ENCODE measurements around the gene CPXM2.

Gene CPXM2

DNA sequence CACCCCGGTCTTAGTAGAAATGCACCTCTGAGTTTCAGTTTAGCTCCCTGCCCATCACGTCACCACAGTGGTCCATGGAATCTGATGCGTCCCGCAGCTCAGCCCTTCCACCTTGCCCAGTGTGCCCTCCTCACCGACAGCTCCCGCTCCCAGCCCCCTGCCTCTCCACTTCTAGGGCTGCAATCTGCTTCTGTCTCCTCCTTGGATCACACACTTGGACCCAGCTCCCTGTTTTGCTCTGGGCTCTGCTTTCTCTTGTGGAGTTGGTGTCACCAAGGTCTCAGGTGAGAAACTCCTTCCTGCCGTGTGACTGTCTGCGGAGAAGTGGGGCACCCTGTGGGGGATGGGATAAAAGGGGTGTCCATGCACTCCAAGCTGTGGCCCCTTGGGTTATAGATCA lies 187.5 kb downstream of the CPXM2 start:
- Histone ChIP-seq H3K27ac (replicated peaks) (no peak overlapping the region), H3K4me3 (replicated peaks; ENCODE audit: insufficient read depth, low read length) (no peak overlapping the region), H3K27me3 (ENCODE audit: insufficient read depth, poor library complexity, severe bottlenecking) (no peaks in the 10 kb centered on the region)
- DNase-seq (ENCODE audit: low read depth in 1 of 2, low spot score in 1 of 2), result no peak
- no peak for TF ChIP-seq SPI1 (IDR thresholded peaks at IDR 0.05; ENCODE audit: borderline replicate concordance, low read depth)
- no peak for TF ChIP-seq POLR2AphosphoS5 (IDR thresholded peaks at IDR 0.05; ENCODE audit: low read depth)
- TF ChIP-seq, protein P1, sequence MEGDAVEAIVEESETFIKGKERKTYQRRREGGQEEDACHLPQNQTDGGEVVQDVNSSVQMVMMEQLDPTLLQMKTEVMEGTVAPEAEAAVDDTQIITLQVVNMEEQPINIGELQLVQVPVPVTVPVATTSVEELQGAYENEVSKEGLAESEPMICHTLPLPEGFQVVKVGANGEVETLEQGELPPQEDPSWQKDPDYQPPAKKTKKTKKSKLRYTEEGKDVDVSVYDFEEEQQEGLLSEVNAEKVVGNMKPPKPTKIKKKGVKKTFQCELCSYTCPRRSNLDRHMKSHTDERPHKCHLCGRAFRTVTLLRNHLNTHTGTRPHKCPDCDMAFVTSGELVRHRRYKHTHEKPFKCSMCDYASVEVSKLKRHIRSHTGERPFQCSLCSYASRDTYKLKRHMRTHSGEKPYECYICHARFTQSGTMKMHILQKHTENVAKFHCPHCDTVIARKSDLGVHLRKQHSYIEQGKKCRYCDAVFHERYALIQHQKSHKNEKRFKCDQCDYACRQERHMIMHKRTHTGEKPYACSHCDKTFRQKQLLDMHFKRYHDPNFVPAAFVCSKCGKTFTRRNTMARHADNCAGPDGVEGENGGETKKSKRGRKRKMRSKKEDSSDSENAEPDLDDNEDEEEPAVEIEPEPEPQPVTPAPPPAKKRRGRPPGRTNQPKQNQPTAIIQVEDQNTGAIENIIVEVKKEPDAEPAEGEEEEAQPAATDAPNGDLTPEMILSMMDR (IDR thresholded peaks at IDR 0.05; ENCODE audit: insufficient read depth, low read length), result no peak
- TF ChIP-seq, protein P2, sequence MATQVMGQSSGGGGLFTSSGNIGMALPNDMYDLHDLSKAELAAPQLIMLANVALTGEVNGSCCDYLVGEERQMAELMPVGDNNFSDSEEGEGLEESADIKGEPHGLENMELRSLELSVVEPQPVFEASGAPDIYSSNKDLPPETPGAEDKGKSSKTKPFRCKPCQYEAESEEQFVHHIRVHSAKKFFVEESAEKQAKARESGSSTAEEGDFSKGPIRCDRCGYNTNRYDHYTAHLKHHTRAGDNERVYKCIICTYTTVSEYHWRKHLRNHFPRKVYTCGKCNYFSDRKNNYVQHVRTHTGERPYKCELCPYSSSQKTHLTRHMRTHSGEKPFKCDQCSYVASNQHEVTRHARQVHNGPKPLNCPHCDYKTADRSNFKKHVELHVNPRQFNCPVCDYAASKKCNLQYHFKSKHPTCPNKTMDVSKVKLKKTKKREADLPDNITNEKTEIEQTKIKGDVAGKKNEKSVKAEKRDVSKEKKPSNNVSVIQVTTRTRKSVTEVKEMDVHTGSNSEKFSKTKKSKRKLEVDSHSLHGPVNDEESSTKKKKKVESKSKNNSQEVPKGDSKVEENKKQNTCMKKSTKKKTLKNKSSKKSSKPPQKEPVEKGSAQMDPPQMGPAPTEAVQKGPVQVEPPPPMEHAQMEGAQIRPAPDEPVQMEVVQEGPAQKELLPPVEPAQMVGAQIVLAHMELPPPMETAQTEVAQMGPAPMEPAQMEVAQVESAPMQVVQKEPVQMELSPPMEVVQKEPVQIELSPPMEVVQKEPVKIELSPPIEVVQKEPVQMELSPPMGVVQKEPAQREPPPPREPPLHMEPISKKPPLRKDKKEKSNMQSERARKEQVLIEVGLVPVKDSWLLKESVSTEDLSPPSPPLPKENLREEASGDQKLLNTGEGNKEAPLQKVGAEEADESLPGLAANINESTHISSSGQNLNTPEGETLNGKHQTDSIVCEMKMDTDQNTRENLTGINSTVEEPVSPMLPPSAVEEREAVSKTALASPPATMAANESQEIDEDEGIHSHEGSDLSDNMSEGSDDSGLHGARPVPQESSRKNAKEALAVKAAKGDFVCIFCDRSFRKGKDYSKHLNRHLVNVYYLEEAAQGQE (IDR thresholded peaks at IDR 0.05; ENCODE audit: insufficient replicate concordance, low read depth), result no peak
- TF ChIP-seq GABPA (IDR thresholded peaks at IDR 0.05; ENCODE audit: low read depth), result no peak

DNA sequence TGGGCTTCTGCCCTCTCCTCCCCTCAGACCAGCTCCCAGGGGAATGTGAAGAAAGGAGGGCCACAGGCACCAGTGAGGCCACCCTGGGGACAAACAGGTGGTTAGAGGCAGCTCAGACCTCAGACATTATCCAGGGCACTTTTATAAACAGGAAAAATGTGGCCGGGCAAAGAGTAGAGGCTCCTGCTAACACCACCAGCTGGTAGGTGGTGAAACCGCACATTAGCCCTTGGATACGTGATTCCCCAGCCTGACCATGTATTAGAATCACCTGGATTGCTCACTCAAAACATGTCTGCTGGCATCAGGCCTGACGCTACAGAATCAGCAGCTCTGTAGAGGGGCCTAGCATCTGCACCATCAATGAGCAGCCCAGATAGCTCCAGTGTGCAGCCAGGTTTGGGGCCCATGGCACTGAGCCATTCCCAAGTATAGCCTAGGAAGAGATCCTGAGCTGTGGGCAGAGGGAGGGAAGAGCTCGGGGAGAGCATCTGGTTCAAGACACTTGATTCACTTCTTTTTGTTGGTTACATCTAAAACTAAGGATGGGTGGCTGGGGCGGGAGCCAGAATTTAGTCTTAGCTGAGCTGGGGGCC lies 188.3 kb downstream of the CPXM2 start:
- Histone ChIP-seq H3K27ac (replicated peaks) (no peak overlapping the region), H3K4me3 (replicated peaks; ENCODE audit: insufficient read depth, low read length) (no peak overlapping the region), H3K27me3 (ENCODE audit: insufficient read depth, poor library complexity, severe bottlenecking) (no peaks in the 10 kb centered on the region)
- no peak for DNase-seq (ENCODE audit: low read depth in 1 of 2, low spot score in 1 of 2)
- TF ChIP-seq, protein P1 (IDR thresholded peaks at IDR 0.05; ENCODE audit: insufficient read depth, low read length), result no peak
- no peak for TF ChIP-seq GABPA (IDR thresholded peaks at IDR 0.05; ENCODE audit: low read depth)
- TF ChIP-seq SPI1 (IDR thresholded peaks at IDR 0.05; ENCODE audit: borderline replicate concordance, low read depth), result no peak
- no peak for TF ChIP-seq POLR2AphosphoS5 (IDR thresholded peaks at IDR 0.05; ENCODE audit: low read depth)
- TF ChIP-seq, protein P2 (IDR thresholded peaks at IDR 0.05; ENCODE audit: insufficient replicate concordance, low read depth), result no peak
